ENCODE results near the gene CRIP1.

GRCh38 chr14:105471297-105471821 is 15.3 kb upstream of the CRIP1 start:
- no peak for TF ChIP-seq POLR2A (IDR thresholded peaks at IDR 0.05; ENCODE audit: low read depth)
- TF ChIP-seq CTCF (IDR thresholded peaks at IDR 0.05) = peak; percentile 8 to 22 (median 10)
